GM12878 (cell line): ENCODE measurements around the gene GPR68. TPM values are rescaled to one million over a fixed set of nuclear protein-coding genes. Genes with fewer than 3 reads are reported as not detected.

Experiments
- ATF7 ChIP-seq: fragments of 450-650 bp; IDR thresholded peaks from 2 replicates; pipeline ENCODE4 v1.6.1; 2016; ENCODE audit warnings: low read depth, mild to moderate bottlenecking
- polyA plus RNA-seq, 11 experiments: library from polyadenylated mRNA; depleted of rRNA in 4 of 11; unstranded in 6 of 11; stranded (reverse) in 5 of 11; fragments of >200 nt; fragmentation: Nextera tagmentation in 4 of 11; fragmentation: Illumina TruSeq in 1 of 11; extraction: Ambion mirVana in 4 of 11; extraction: Trizol in 1 of 11; gene quantifications; 1 replicate in 1 of 11; 2 replicates in 10 of 11; pipeline versions ENCODE4 v1.2.1 to v1.2.3, GENCODE V29; 2011 to 2016; ENCODE audit warnings: inconsistent platforms in 2 of 11, missing spikeins in 2 of 11, low read depth in 1 of 11
- total RNA-seq, 4 experiments: library from RNA; depleted of rRNA in 3 of 4; stranded (reverse); fragments of >200 nt in 3 of 4; fragmentation: Illumina TruSeq in 1 of 4; extraction: Trizol in 1 of 4; gene quantifications; 2 replicates each; pipeline versions ENCODE4 v1.2.1 to v1.2.3, GENCODE V29; 2013 to 2021
- TF ChIP-seq, protein P1 (sequence below): fragments of 450-650 bp; IDR thresholded peaks from 2 replicates; pipeline ENCODE4 v1.6.1; 2018; ENCODE audit warnings: mild to moderate bottlenecking, low read depth, moderate library complexity; ENCODE audit not compliant: partially characterized antibody
- TF ChIP-seq, protein P2 (sequence below): fragments of 450-650 bp; IDR thresholded peaks from 2 replicates; pipeline ENCODE4 v1.6.1; 2017; ENCODE audit warnings: low read depth, mild to moderate bottlenecking, moderate library complexity
- TF ChIP-seq, protein P3 (sequence below): IDR thresholded peaks from 2 replicates; pipeline ENCODE4 v1.6.1; 2012; ENCODE audit warnings: improper control_type of control experiment, low read depth, low read length; ENCODE audit not compliant: insufficient replicate concordance

The GPR68 gene
- total and polyA plus RNA-seq, 10 of the 15 experiments (the other 5 are each of a cell fraction or from before 2014, with no cell fraction given) = 0.06 to 3.4 (median 1.8) TPM

DNA sequence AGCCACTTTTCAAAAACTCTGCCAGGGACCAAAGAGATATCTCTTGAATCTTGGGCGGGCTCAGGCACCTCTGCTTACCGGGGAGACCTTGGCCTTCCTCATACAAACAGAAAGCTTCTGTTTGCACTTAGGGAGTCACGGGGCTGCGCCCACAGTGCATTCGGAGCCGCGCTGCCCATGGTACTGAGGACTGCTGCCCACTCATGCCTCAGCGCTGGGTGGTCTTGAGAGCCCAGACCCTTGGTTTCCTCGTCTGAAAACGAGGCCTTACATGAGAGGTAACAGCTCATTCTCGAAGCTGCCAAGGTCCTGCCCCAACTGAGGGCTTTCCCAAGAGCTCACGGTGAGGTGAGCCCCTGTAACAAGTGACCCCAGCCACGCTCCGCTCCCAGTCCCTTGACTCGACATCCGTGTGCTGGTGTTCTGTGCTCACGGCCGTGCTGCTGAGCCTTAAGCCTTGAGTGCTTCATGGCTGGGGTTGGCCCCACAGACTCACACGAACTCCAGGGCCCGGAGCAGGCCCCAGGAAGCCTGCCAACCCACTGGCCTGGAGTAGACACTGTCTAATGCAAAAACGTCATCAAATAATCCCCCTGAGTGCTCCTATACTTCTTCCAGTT is 47.4 kb upstream of the GPR68 start (continued):
- TF ChIP-seq, protein P1, sequence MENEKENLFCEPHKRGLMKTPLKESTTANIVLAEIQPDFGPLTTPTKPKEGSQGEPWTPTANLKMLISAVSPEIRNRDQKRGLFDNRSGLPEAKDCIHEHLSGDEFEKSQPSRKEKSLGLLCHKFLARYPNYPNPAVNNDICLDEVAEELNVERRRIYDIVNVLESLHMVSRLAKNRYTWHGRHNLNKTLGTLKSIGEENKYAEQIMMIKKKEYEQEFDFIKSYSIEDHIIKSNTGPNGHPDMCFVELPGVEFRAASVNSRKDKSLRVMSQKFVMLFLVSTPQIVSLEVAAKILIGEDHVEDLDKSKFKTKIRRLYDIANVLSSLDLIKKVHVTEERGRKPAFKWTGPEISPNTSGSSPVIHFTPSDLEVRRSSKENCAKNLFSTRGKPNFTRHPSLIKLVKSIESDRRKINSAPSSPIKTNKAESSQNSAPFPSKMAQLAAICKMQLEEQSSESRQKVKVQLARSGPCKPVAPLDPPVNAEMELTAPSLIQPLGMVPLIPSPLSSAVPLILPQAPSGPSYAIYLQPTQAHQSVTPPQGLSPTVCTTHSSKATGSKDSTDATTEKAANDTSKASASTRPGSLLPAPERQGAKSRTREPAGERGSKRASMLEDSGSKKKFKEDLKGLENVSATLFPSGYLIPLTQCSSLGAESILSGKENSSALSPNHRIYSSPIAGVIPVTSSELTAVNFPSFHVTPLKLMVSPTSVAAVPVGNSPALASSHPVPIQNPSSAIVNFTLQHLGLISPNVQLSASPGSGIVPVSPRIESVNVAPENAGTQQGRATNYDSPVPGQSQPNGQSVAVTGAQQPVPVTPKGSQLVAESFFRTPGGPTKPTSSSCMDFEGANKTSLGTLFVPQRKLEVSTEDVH = no peak
- no peak for TF ChIP-seq ATF7
- TF ChIP-seq, protein P2, sequence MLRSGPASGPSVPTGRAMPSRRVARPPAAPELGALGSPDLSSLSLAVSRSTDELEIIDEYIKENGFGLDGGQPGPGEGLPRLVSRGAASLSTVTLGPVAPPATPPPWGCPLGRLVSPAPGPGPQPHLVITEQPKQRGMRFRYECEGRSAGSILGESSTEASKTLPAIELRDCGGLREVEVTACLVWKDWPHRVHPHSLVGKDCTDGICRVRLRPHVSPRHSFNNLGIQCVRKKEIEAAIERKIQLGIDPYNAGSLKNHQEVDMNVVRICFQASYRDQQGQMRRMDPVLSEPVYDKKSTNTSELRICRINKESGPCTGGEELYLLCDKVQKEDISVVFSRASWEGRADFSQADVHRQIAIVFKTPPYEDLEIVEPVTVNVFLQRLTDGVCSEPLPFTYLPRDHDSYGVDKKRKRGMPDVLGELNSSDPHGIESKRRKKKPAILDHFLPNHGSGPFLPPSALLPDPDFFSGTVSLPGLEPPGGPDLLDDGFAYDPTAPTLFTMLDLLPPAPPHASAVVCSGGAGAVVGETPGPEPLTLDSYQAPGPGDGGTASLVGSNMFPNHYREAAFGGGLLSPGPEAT = no peak
- TF ChIP-seq, protein P3, sequence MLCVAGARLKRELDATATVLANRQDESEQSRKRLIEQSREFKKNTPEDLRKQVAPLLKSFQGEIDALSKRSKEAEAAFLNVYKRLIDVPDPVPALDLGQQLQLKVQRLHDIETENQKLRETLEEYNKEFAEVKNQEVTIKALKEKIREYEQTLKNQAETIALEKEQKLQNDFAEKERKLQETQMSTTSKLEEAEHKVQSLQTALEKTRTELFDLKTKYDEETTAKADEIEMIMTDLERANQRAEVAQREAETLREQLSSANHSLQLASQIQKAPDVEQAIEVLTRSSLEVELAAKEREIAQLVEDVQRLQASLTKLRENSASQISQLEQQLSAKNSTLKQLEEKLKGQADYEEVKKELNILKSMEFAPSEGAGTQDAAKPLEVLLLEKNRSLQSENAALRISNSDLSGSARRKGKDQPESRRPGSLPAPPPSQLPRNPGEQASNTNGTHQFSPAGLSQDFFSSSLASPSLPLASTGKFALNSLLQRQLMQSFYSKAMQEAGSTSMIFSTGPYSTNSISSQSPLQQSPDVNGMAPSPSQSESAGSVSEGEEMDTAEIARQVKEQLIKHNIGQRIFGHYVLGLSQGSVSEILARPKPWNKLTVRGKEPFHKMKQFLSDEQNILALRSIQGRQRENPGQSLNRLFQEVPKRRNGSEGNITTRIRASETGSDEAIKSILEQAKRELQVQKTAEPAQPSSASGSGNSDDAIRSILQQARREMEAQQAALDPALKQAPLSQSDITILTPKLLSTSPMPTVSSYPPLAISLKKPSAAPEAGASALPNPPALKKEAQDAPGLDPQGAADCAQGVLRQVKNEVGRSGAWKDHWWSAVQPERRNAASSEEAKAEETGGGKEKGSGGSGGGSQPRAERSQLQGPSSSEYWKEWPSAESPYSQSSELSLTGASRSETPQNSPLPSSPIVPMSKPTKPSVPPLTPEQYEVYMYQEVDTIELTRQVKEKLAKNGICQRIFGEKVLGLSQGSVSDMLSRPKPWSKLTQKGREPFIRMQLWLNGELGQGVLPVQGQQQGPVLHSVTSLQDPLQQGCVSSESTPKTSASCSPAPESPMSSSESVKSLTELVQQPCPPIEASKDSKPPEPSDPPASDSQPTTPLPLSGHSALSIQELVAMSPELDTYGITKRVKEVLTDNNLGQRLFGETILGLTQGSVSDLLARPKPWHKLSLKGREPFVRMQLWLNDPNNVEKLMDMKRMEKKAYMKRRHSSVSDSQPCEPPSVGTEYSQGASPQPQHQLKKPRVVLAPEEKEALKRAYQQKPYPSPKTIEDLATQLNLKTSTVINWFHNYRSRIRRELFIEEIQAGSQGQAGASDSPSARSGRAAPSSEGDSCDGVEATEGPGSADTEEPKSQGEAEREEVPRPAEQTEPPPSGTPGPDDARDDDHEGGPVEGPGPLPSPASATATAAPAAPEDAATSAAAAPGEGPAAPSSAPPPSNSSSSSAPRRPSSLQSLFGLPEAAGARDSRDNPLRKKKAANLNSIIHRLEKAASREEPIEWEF = no peak
- TF ChIP-seq, all 136 proteins: peak for 0
